Activated T-helper 1 cell treated with anti-CD3 and anti-CD28 coated beads, Interleukin-12 subunit alpha, Interleukin-12 subunit beta, Interleukin-2, Interleukin-4 antibody, amounts not matched to agents 30 ng/mL and 10 ng/mL and 1 ng/mL, durations not matched to agents 14 hours and 24 hours and 36 hours (primary cell): ENCODE measurements around the gene PLCB4. TPM values are rescaled to one million over a fixed set of nuclear protein-coding genes. Genes with fewer than 3 reads are reported as not detected.

ENCODE experiments used
- DNase-seq: peaks from one replicate; pipeline ENCODE4 v3.0.0; 2021; ENCODE audit warnings: low spot score
- H3K27ac Mint-ChIP-seq: one replicate; pipeline ENCODE4 v1.8.0; 2021; ENCODE audit warnings: mild to moderate bottlenecking, mixed read lengths
- H3K27me3 Mint-ChIP-seq: one replicate; pipeline ENCODE4 v1.8.0; 2022; ENCODE audit warnings: mild to moderate bottlenecking, moderate library complexity, mixed read lengths; ENCODE audit not compliant: insufficient read depth
- H3K36me3 Mint-ChIP-seq: one replicate; pipeline ENCODE4 v1.8.0; 2021; ENCODE audit warnings: low read depth, mixed read lengths
- H3K4me1 Mint-ChIP-seq: one replicate; pipeline ENCODE4 v1.8.0; 2021; ENCODE audit warnings: low read depth, mixed read lengths
- H3K4me3 Mint-ChIP-seq: one replicate; pipeline ENCODE4 v1.8.0; 2021; ENCODE audit warnings: mild to moderate bottlenecking, moderate library complexity, mixed read lengths
- H3K9me3 Mint-ChIP-seq: one replicate; pipeline ENCODE4 v1.8.0; 2021; ENCODE audit warnings: mixed read lengths
- intact Hi-C: fragments of 100-400 bp; cut with micrococcal nuclease; formaldehyde crosslinking; loops from one replicate; pipeline ENCODE4 v1.15.1; 2024
- total RNA-seq: library from RNA; stranded (reverse); gene quantifications from 2 replicates; pipeline ENCODE4 v1.2.3, GENCODE V29; 2022

The PLCB4 gene
- total RNA-seq, 1 donor from 2014 or later = not detected

DNA sequence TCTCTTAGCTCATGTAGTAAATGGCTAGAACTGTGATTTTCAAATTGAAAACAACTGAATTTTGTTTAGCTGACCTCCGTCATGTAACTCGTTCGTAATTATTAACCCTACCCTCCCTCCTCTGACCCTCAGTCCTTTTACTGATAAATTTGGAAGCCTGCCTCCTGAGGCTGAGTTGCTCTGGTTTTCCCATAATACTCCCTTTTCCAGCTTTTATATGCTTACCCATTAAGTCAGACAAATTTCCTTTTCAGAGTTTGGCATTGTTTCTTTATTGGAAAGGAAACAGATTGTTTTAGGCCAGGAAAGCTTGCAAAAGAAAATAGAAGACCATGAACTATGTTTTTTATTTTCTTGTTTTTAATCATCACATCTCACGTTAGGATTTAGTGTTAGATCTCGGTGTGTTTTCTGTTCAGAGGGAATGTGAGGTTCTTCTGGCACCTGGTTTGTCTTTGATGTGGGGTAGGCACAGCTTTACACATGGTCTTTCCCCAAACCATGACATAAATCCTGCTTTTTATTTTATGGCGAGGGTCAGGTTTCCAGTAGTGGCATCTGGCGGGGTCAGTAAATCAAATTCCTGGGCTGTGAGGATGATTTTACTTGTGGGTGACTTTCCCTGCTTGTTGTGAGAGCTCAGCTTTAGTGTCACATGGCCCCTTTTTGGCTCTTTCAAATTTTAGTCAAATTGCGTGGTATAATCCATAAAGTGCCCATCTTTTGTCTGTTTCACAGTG, 24.5 kb downstream of the PLCB4 start:
- DNase-seq = no peak
- no peaks in the 10 kb centered on the region for H3K36me3 Mint-ChIP-seq
- no peak overlapping the region for H3K4me3 Mint-ChIP-seq
- H3K4me1 Mint-ChIP-seq = no peaks in the 10 kb centered on the region
- intact Hi-C loops = no loop called here
- no peaks in the 10 kb centered on the region for H3K27me3 Mint-ChIP-seq
- no peaks in the 10 kb centered on the region for H3K9me3 Mint-ChIP-seq
- H3K27ac Mint-ChIP-seq = no peak overlapping the region

DNA sequence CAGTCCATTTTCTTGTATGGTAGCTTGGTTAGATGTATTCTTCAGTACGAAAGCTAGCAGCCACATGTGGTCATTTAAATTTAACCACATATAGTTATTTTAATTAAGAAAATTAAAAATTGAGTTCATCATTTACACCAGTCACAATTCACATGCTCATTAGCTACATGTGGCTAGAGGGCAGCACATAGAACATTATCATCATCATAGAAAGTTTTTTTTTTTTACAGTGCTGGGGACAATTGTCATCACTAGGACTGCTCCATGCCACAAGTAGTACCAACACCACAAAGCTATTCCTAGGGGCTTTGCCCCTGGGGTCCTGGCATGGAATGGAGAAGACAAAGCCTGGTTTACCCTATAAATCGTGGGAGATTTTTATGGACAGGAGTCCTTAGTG, 30.5 kb downstream of the PLCB4 start:
- Mint-ChIP-seq H3K4me3 (no peak overlapping the region), H3K9me3 (no peaks in the 10 kb centered on the region), H3K36me3 (no peaks in the 10 kb centered on the region), H3K27me3 (no peaks in the 10 kb centered on the region), H3K27ac (no peak overlapping the region), H3K4me1 (no peaks in the 10 kb centered on the region)
- intact Hi-C loops = no loop called here
- DNase-seq = no peak

DNA sequence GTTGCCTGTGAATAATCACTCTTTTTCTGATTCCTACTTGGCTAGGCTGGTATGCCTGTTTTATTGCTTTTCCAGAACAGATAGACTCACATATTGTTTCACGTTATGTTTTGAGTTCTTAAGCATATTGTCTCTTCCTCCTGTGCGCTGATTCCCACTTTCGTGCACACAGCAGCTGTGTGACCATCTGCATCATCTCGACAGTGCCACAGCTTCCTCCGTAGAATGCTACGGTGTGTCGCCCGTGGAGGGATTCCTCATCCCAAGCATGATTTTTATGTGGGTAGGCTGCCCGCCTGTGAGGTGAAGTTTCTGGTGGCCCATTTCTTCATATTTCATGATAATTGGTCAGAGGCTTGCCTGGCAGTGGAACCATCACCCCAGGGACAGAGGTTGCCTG, 31.8 kb downstream of the PLCB4 start:
- Mint-ChIP-seq H3K27me3 (no peaks in the 10 kb centered on the region), H3K27ac (no peak overlapping the region), H3K9me3 (no peaks in the 10 kb centered on the region), H3K4me1 (no peaks in the 10 kb centered on the region), H3K36me3 (no peaks in the 10 kb centered on the region), H3K4me3 (no peak overlapping the region)
- no peak for DNase-seq
- intact Hi-C loops = no loop called here

DNA sequence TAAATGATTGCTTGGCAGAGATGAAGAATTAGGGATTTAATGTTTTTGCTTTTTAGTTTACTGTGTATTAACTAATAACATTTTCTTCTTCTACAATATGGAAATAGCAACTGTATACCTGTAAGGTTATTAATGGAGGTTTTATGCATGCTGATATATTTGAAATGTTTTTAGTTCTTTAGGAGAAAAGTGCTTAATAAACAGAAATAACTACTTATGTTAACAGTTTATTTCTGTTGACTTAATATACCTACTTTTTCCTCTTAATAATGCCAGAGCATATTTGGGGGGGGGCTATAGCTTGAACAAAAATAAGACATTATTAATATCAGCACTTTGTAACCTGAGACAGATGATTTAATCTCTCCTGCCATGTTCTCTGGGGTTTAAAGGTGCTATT, 33.6 kb downstream of the PLCB4 start:
- intact Hi-C loops = no loop called here
- no peaks in the 10 kb centered on the region for H3K27me3 Mint-ChIP-seq
- no peaks in the 10 kb centered on the region for H3K9me3 Mint-ChIP-seq
- no peak overlapping the region for H3K4me3 Mint-ChIP-seq
- DNase-seq = no peak
- no peaks in the 10 kb centered on the region for H3K36me3 Mint-ChIP-seq
- no peaks in the 10 kb centered on the region for H3K4me1 Mint-ChIP-seq
- no peak overlapping the region for H3K27ac Mint-ChIP-seq

DNA sequence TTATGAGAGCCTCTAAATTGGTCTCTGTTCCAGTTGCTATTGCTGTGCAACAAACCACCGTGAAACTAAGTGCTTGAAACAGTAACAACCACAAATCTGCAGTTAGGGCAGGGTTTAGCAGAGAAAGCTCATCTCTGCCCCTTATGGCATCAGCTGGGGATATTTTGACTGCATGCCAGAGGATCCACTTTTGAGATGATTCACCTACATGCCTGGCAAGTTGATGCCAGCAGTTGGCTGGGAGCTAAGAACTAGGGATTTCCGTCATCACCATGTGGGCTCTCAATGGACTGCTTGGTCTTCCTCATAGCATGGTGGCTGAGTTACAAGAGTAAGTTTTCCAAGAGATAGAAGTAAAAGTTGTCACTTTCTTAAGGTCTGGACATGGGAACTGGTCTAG, 35.1 kb downstream of the PLCB4 start:
- Mint-ChIP-seq H3K36me3 (no peaks in the 10 kb centered on the region), H3K27me3 (no peaks in the 10 kb centered on the region), H3K4me1 (no peaks in the 10 kb centered on the region), H3K4me3 (no peak overlapping the region), H3K27ac (no peak overlapping the region), H3K9me3 (no peaks in the 10 kb centered on the region)
- no peak for DNase-seq
- intact Hi-C loops = no loop called here

DNA sequence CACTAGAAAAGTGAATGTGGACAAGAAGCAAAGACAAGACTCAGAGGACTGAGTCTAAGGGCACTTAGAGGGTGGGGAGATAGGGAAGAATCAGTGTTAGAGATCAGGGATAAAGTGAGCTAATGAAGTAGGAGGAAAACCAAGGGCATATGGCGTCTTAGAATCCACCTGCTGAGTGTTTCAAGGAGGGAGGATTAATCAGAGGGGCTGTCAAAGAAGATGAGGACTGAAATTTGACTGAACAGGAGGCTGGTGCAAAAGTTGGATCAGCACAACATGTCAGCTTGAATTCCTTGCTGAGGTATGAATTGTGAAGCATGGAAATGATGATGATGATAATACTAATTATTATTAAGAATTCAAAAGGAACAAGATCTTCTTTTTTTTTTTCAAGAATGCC, 39.4 kb downstream of the PLCB4 start:
- H3K4me1 Mint-ChIP-seq = no peaks in the 10 kb centered on the region
- H3K27me3 Mint-ChIP-seq = no peaks in the 10 kb centered on the region

DNA sequence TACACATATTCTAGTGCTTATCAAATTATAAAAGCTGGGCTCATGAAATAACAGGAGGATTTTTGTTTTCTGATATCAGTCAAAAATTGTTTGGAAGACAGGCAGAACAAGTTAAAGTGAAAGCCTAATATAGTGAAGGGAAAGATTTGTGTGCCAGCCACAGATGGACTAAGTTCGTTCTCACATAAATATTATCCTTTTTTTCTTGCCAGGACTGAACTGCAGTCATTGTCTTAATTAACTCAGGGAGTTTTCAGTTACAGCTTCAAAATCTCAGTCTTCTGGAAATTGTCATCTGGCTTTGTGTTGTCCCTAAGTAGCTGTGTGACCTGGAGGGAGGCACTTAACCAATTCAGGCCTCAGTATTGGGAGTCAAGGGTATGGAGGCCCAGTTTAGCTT, 40.7 kb downstream of the PLCB4 start:
- no peak overlapping the region for H3K27ac Mint-ChIP-seq
- intact Hi-C loops = no loop called here

More for the DNA sequence above, 39.4 kb downstream of the PLCB4 start:
- no peak for DNase-seq
- intact Hi-C loops = no loop called here
- no peaks in the 10 kb centered on the region for H3K36me3 Mint-ChIP-seq
- no peak overlapping the region for H3K27ac Mint-ChIP-seq
- no peaks in the 10 kb centered on the region for H3K9me3 Mint-ChIP-seq
- H3K4me3 Mint-ChIP-seq = no peak overlapping the region

DNA sequence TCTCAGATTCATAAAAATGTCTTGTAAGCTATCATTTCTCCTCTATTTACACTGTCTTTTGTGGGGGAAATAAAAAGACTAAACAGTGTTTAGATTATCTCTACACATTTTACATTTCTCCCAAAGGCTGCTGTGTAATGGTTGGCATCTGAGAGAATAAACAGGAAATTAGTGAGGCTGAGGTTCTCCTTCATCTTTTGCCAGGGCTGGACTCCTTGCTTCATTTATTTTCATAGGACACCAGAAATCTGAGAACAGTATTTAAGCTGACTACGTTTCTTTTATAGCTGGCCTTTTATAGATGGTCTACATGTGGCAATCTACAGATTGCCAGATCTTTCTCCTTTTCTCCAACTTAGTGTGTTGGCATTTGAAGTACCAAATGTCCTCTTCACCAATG, 41.5 kb downstream of the PLCB4 start:
- intact Hi-C loops = no loop called here
- H3K4me1 Mint-ChIP-seq = no peaks in the 10 kb centered on the region
- H3K27me3 Mint-ChIP-seq = no peaks in the 10 kb centered on the region
- H3K4me3 Mint-ChIP-seq = no peak overlapping the region
- H3K27ac Mint-ChIP-seq = no peak overlapping the region
- no peaks in the 10 kb centered on the region for H3K36me3 Mint-ChIP-seq
- H3K9me3 Mint-ChIP-seq = no peaks in the 10 kb centered on the region
- DNase-seq = no peak

More for the DNA sequence above, 40.7 kb downstream of the PLCB4 start:
- DNase-seq = no peak
- H3K36me3 Mint-ChIP-seq = no peaks in the 10 kb centered on the region
- H3K4me1 Mint-ChIP-seq = no peaks in the 10 kb centered on the region
- no peaks in the 10 kb centered on the region for H3K9me3 Mint-ChIP-seq
- H3K4me3 Mint-ChIP-seq = no peak overlapping the region
- H3K27me3 Mint-ChIP-seq = no peaks in the 10 kb centered on the region

DNA sequence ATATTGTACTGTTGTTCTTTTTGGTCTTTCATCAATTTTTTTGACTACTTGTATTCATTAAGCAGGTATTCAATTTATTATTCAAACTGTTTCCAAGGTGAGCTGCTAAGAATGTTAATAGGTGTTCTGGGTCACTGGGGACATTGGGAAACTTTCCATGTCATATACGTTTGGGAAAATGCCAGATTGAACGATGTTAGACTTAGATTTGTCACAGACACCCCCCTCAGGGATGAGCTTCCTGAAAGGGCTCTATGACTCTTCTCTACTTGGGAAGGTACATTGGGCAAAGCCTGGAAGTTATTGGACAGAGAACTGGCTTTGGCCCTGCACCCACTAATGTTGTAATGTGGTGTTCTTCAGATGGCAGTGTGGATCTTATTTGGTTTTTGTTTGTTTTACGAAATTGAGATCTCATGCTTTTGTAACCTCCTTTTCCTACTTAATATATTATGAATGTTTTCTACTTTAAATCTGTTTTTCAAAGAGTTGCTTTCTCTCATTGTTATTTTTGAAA, 42.1 kb downstream of the PLCB4 start:
- intact Hi-C loops = no loop called here
- H3K27me3 Mint-ChIP-seq = no peaks in the 10 kb centered on the region
- no peaks in the 10 kb centered on the region for H3K4me1 Mint-ChIP-seq
- no peak overlapping the region for H3K4me3 Mint-ChIP-seq
- H3K36me3 Mint-ChIP-seq = no peaks in the 10 kb centered on the region
- H3K27ac Mint-ChIP-seq = no peak overlapping the region
- no peak for DNase-seq
- H3K9me3 Mint-ChIP-seq = no peaks in the 10 kb centered on the region

DNA sequence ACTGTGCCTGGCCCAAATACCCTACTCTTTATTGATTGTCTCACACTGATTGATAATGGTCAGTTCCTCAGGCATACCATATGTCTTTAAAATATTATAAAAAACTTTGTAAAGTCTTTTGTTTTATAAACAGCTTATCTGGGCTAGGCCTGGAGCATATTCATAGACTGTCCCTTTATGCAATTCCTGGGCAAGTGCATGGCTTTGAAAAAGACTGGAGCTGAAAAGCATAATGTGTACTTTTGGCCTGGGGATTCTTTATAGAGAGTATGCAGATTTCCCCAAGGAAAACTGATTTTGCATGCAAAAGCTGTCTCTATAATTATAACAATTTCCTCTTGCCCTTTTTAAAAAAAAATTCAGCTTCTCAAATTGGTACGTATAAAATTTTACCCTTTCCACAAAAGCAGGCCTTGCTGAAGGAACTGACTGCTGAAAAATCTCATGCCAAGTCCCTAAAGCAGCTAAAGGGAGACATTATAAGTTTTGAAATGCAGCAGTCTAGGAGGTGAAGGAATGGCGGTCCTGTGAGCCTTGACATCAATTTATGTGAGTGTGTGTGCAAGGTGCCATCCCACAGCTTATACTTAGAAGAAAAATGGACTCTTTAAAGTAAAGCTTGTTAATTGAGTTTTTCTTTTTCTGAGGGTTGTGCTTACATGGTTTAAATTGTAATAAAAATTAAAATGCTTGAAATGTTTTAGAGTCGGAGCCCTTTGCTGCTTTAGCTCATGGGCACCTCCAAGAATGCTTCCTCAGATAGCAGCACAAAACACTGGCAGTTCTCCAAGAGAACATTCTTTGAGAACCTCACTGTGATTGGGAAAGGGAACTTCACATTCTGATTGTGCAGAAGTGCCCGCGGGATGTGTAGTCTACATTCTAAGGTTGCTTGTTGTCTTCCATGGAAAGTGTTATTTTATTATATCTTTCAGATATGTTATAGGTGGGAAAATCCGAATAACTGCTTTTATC, 43.9 kb downstream of the PLCB4 start:
- DNase-seq = no peak
- H3K4me3 Mint-ChIP-seq = no peak overlapping the region
- H3K27ac Mint-ChIP-seq = no peak overlapping the region
- H3K27me3 Mint-ChIP-seq = no peaks in the 10 kb centered on the region
- no peaks in the 10 kb centered on the region for H3K4me1 Mint-ChIP-seq
- H3K9me3 Mint-ChIP-seq = no peaks in the 10 kb centered on the region
- intact Hi-C loops = no loop called here
- H3K36me3 Mint-ChIP-seq = no peaks in the 10 kb centered on the region

DNA sequence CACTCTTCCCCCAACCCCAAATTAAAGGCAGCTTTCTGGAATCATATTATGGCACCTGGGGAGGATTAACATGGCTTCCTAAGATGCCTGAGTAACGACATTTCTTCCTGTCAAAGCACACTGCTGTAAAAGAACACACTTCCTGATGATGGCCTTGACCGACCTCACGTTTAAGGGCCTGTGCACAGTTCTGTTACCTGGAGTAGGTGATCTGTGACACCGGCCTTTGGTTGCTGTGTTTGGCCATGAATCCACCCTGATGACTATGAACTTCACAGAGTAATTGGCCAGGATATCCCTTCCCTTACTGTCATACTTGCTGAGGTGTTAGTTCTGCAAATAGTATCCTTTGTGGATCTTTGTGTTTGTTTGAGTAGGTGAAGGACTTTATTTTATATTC, 45.8 kb downstream of the PLCB4 start:
- Mint-ChIP-seq H3K4me3 (no peak overlapping the region), H3K27ac (no peak overlapping the region), H3K4me1 (no peaks in the 10 kb centered on the region), H3K27me3 (no peaks in the 10 kb centered on the region), H3K9me3 (no peaks in the 10 kb centered on the region), H3K36me3 (no peaks in the 10 kb centered on the region)
- intact Hi-C loops = no loop called here
- DNase-seq = no peak

DNA sequence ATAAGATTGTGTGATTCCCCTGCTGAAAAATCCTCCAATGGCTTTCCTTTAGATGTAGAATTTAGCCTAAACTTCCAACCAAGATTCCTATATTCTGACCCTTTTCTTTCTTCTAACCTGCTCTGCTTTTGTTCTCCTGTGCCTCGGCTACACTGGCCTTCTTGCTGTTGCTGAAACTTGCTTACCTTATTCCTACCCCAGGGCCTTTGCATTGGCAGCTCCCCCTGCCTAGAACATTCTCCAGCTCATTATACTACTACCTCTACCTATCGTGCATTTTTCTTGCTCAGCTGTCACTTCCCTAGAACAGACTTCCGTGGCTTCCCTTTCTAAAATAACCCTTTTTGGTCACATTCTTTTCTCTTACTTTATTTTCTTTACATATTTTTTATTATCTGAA, 48.7 kb downstream of the PLCB4 start:
- Mint-ChIP-seq H3K27ac (no peak overlapping the region), H3K4me1 (no peaks in the 10 kb centered on the region), H3K27me3 (no peaks in the 10 kb centered on the region), H3K4me3 (no peak overlapping the region), H3K36me3 (no peaks in the 10 kb centered on the region), H3K9me3 (no peaks in the 10 kb centered on the region)
- DNase-seq = no peak
- intact Hi-C loops = no loop called here

DNA sequence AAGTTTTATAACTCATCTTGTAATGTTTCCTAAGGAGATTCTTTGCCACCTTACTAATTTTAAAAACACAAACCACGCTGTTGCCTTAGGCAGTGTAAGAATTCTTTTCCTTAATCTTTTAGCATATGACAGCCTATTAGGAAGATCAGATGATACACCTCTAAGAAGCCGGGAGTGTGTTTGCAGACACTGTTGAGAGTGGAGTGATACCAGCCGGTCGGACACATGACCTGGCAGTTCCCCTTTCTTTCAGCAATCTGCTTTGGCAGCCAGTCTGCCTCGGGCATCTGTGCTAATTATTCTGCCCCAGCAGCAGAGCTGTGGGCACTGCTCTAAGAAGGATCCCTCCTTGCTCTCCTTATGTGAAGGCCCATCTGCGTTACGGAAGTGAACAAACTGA, 50.9 kb downstream of the PLCB4 start:
- no peak overlapping the region for H3K27ac Mint-ChIP-seq
- H3K9me3 Mint-ChIP-seq = no peaks in the 10 kb centered on the region
- intact Hi-C loops = no loop called here

More for the DNA sequence above, 50.9 kb downstream of the PLCB4 start:
- H3K4me1 Mint-ChIP-seq = no peaks in the 10 kb centered on the region
- no peaks in the 10 kb centered on the region for H3K36me3 Mint-ChIP-seq
- H3K4me3 Mint-ChIP-seq = no peak overlapping the region
- DNase-seq = no peak
- no peaks in the 10 kb centered on the region for H3K27me3 Mint-ChIP-seq
